ENCODE measurements around the gene WDR45B. TPM values are rescaled to one million over a fixed set of nuclear protein-coding genes. Genes with fewer than 3 reads are reported as not detected.
A peak's percentile ranks its signal among the peaks of the same experiment; 100 is the strongest.
"Not testable (repeated sequence)": the region's sequence is repeated elsewhere in the genome, so short reads cannot be mapped to it uniquely, and the experiment has no call there.

Gene WDR45B
- total RNA-seq, 1 experiment from 2014 or later: 132 TPM

DNA sequence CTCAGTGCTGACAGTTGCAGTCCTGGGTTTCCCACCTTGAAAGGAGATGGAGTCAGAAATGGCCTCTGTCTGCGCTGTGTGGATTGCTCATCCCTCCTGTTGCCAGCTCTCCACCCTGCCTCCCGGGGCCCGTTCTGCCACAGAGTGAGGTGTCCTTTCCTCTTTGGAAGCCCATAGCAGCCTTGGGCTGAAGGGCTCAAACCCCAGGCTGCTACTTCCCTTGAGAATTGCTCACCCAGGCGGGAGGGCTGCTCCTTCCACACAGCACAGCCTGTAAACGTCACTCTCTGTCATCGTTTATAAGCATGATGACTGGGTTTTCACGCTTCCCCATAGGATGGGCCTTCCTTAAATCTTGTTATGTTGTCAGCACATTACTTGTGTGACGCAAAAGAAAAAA, 66.0 kb downstream of the WDR45B start:
- BruUV-seq (replicated peaks): no TSS peak
- in situ Hi-C loops (cut with HindIII; ENCODE audit: low pct_unique_long_range_greater_than_20kb, low sequenced_read_pairs) (no loop called here), intact Hi-C loops (cut with micrococcal nuclease; ENCODE audit: unreplicated experiment) (no loop called here)
- Histone ChIP-seq H3K4me3 (ENCODE audit: low read depth in 2 of 2, low read length in 2 of 2) (no peak overlapping the region), H3K27ac (ENCODE audit: low read length) (no peak overlapping the region), H3K9me3 (ENCODE audit: control insufficient read depth, insufficient read depth, low read depth, low read length) (no peaks in the 10 kb centered on the region), H3K27me3 (ENCODE audit: control insufficient read depth, insufficient read depth, low read length) (no peaks in the 10 kb centered on the region), H3K36me3 (ENCODE audit: control insufficient read depth, insufficient read depth, low read length) (no peaks in the 10 kb centered on the region; the same call in 1 of the 2 replicates), H3K4me1 (ENCODE audit: control insufficient read depth, insufficient read depth, low read length) (no peaks in the 10 kb centered on the region)
- TF ChIP-seq, protein P1, sequence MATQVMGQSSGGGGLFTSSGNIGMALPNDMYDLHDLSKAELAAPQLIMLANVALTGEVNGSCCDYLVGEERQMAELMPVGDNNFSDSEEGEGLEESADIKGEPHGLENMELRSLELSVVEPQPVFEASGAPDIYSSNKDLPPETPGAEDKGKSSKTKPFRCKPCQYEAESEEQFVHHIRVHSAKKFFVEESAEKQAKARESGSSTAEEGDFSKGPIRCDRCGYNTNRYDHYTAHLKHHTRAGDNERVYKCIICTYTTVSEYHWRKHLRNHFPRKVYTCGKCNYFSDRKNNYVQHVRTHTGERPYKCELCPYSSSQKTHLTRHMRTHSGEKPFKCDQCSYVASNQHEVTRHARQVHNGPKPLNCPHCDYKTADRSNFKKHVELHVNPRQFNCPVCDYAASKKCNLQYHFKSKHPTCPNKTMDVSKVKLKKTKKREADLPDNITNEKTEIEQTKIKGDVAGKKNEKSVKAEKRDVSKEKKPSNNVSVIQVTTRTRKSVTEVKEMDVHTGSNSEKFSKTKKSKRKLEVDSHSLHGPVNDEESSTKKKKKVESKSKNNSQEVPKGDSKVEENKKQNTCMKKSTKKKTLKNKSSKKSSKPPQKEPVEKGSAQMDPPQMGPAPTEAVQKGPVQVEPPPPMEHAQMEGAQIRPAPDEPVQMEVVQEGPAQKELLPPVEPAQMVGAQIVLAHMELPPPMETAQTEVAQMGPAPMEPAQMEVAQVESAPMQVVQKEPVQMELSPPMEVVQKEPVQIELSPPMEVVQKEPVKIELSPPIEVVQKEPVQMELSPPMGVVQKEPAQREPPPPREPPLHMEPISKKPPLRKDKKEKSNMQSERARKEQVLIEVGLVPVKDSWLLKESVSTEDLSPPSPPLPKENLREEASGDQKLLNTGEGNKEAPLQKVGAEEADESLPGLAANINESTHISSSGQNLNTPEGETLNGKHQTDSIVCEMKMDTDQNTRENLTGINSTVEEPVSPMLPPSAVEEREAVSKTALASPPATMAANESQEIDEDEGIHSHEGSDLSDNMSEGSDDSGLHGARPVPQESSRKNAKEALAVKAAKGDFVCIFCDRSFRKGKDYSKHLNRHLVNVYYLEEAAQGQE (IDR thresholded peaks at IDR 0.05; ENCODE audit: insufficient read depth in 1 of 2, low read depth in 2 of 2, low read length in 1 of 2): no peak
- TF ChIP-seq, protein P2, sequence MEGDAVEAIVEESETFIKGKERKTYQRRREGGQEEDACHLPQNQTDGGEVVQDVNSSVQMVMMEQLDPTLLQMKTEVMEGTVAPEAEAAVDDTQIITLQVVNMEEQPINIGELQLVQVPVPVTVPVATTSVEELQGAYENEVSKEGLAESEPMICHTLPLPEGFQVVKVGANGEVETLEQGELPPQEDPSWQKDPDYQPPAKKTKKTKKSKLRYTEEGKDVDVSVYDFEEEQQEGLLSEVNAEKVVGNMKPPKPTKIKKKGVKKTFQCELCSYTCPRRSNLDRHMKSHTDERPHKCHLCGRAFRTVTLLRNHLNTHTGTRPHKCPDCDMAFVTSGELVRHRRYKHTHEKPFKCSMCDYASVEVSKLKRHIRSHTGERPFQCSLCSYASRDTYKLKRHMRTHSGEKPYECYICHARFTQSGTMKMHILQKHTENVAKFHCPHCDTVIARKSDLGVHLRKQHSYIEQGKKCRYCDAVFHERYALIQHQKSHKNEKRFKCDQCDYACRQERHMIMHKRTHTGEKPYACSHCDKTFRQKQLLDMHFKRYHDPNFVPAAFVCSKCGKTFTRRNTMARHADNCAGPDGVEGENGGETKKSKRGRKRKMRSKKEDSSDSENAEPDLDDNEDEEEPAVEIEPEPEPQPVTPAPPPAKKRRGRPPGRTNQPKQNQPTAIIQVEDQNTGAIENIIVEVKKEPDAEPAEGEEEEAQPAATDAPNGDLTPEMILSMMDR (IDR thresholded peaks at IDR 0.05): no peak
- no peak for TF ChIP-seq POLR2AphosphoS5 (IDR thresholded peaks at IDR 0.05; ENCODE audit: low read depth, low read length)
- TF ChIP-seq SIN3A (IDR thresholded peaks at IDR 0.05; ENCODE audit: borderline replicate concordance, insufficient read depth, low read depth, low read length): no peak
- TF ChIP-seq TCF7L2 (IDR thresholded peaks at IDR 0.05; ENCODE audit: low read depth, low read length): no peak
- ChIA-PET CTCF (no interaction called here), POLR2A (no interaction called here)
- DNase-seq (ENCODE audit: low read depth, low spot score) (no peak), ATAC-seq (no peak)

DNA sequence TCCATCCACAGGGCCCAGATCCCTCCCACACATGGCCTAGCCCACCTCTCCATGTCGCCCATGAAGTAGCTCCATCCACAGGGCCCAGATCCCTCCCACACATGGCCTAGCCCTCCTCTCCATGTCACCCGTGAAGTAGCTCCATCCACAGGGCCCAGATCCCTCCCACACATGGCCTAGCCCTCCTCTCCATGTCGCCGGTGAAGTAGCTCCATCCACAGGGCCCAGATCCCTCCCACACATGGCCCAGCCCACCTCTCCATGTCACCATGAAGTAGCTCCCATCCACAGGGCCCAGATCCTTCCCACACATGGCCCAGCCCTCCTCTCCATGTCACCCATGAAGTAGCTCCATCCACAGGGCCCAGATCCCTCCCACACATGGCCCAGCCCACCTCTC, 68.3 kb downstream of the WDR45B start:
- ATAC-seq; H3K36me3 ChIP-seq (ENCODE audit: control insufficient read depth, insufficient read depth, low read length); DNase-seq (ENCODE audit: low read depth, low spot score); H3K27ac ChIP-seq (ENCODE audit: low read length); H3K27me3 ChIP-seq (ENCODE audit: control insufficient read depth, insufficient read depth, low read length); BruUV-seq (replicated peaks); CTCF ChIA-PET; H3K4me3 ChIP-seq (ENCODE audit: low read depth in 2 of 2, low read length in 2 of 2); H3K4me1 ChIP-seq (ENCODE audit: control insufficient read depth, insufficient read depth, low read length); intact Hi-C loops (cut with micrococcal nuclease; ENCODE audit: unreplicated experiment); in situ Hi-C loops (cut with HindIII; ENCODE audit: low pct_unique_long_range_greater_than_20kb, low sequenced_read_pairs); H3K9me3 ChIP-seq (ENCODE audit: control insufficient read depth, insufficient read depth, low read depth, low read length): not testable (repeated sequence)
- POLR2A ChIA-PET: interaction anchor here (1.0 kb wide), 1 partner anchor 35 kb away, joined by 3 read pairs; no protein-coding TSS in a partner anchor

DNA sequence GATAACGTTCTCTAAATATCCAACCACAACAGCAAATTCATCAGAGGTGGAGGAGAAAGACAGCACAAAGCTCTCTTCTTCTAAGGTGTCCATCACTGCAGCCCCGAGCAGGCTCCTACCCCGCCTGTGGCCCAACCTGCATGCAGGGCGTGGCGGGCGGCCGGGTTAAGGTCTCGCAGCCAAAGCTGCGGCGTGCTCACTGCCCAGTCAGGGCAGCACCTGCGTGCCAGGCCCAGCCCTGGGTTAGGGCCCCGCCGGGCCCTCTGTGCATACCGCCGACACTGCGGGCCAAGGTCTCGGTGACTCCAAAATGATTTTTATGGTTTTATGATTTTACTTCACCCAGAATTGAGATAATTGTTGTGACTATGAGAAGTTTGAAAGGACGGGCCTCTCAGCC, 70.9 kb downstream of the WDR45B start:
- H3K9me3 ChIP-seq (ENCODE audit: control insufficient read depth, insufficient read depth, low read depth, low read length): no peaks in the 10 kb centered on the region
- H3K27ac ChIP-seq (ENCODE audit: low read length): no peak overlapping the region
- TF ChIP-seq, protein P1 (IDR thresholded peaks at IDR 0.05; ENCODE audit: insufficient read depth in 1 of 2, low read depth in 2 of 2, low read length in 1 of 2): no peak
- TF ChIP-seq SIN3A (IDR thresholded peaks at IDR 0.05; ENCODE audit: borderline replicate concordance, insufficient read depth, low read depth, low read length) (no peak), TCF7L2 (IDR thresholded peaks at IDR 0.05; ENCODE audit: low read depth, low read length) (no peak), POLR2AphosphoS5 (IDR thresholded peaks at IDR 0.05; ENCODE audit: low read depth, low read length) (no peak)
- TF ChIP-seq, protein P2 (IDR thresholded peaks at IDR 0.05): no peak
- no peak overlapping the region for H3K4me3 ChIP-seq (ENCODE audit: low read depth in 2 of 2, low read length in 2 of 2)
- intact Hi-C loops (cut with micrococcal nuclease; ENCODE audit: unreplicated experiment): no loop called here
- TSS peak; percentile 82 for BruUV-seq (replicated peaks)
- ATAC-seq (peak; percentile 49; the same call in 1 of the 2 replicates), DNase-seq (ENCODE audit: low read depth, low spot score) (no peak)
- no peaks in the 10 kb centered on the region for H3K4me1 ChIP-seq (ENCODE audit: control insufficient read depth, insufficient read depth, low read length)
- in situ Hi-C loops (cut with HindIII; ENCODE audit: low pct_unique_long_range_greater_than_20kb, low sequenced_read_pairs): no loop called here
- ChIA-PET CTCF (no interaction called here), POLR2A (no interaction called here)
- peaks cover 11% of the 10 kb centered on the region for H3K36me3 ChIP-seq (ENCODE audit: control insufficient read depth, insufficient read depth, low read length)
- no peaks in the 10 kb centered on the region for H3K27me3 ChIP-seq (ENCODE audit: control insufficient read depth, insufficient read depth, low read length)
